ENCODE measurements around the gene PDZRN3.

Gene PDZRN3

DNA sequence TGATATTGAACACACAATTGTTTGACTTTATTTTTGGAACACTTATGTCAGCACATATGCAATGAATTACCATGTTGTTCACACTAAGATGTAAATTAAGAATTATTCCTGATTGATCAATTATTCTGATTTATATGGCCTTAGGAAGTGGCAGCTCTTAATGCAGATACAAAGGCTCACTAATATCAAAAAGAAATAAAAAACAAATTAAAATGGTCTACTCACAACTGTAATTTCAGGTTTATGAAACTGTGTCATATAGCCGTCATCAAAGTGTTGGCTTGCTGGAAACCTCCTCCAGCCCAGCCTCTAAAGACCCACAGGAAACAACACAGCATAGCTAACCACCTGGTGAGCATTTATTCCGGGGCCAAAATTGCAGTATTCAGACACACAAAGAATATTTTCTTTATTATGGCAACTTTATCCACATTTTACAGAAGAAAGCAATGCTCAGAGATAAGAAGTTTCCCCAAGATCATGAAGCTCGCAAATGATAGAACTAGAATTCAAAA is 33.4 kb downstream of the PDZRN3 start:
- DNase-seq = no peak
- H2BK5ac ChIP-seq (ENCODE audit: low read depth, low read length, poor library complexity) = no peak overlapping the region
- no CpG with 5 or more reads among the region's 3 CpGs for WGBS (ENCODE audit: extremely low coverage, insufficient coverage, insufficient read length)
- no peak overlapping the region for H3K4ac ChIP-seq (ENCODE audit: low read depth, low read length)
- H3K9me3 ChIP-seq (ENCODE audit: insufficient read depth, low read depth, low read length) = no peaks in the 10 kb centered on the region
- H3K4me2 ChIP-seq (ENCODE audit: low read length) = no peak overlapping the region
- peaks cover 2 to 3% of the 10 kb centered on the region in 2 experiments for H3K36me3 ChIP-seq (ENCODE audit: control insufficient read depth in 1 of 2, insufficient read depth in 2 of 2, low read length in 2 of 2)
- no peak overlapping the region for H2AFZ ChIP-seq (ENCODE audit: insufficient read depth, low read length, poor library complexity)
- no peak overlapping the region for H3K9ac ChIP-seq (ENCODE audit: low read length)
- H2BK12ac ChIP-seq (ENCODE audit: low read length) = no peak overlapping the region
- H3K23ac ChIP-seq (ENCODE audit: low read length) = no peak overlapping the region
- H2BK120ac ChIP-seq (ENCODE audit: insufficient read depth, low read length, poor library complexity) = no peak overlapping the region
- no peaks in the 10 kb centered on the region for H3K79me1 ChIP-seq (ENCODE audit: low read length)
- no peak overlapping the region for H4K12ac ChIP-seq (ENCODE audit: low read depth, low read length)
- no peak overlapping the region for H4K91ac ChIP-seq (ENCODE audit: low read depth, low read length)
- H2AK5ac ChIP-seq (ENCODE audit: low read length) = no peak overlapping the region
- no peaks in the 10 kb centered on the region for H3K4me1 ChIP-seq (ENCODE audit: control insufficient read depth in 1 of 2, insufficient read depth in 2 of 2, low read length in 2 of 2)
- H3K18ac ChIP-seq (ENCODE audit: low read length) = no peak overlapping the region
- H3K79me2 ChIP-seq (ENCODE audit: control insufficient read depth, insufficient read depth, low read length, poor library complexity) = no peaks in the 10 kb centered on the region
- no peak overlapping the region for H4K8ac ChIP-seq (ENCODE audit: low read depth, low read length)
- H3K4me3 ChIP-seq (ENCODE audit: low read depth, low read length) = no peak overlapping the region
- no peaks in the 10 kb centered on the region for H3K27me3 ChIP-seq (ENCODE audit: insufficient read depth, low read length)
- no peak overlapping the region for H3K27ac ChIP-seq (ENCODE audit: low read depth, low read length)
- H3K14ac ChIP-seq (ENCODE audit: low read length) = no peak overlapping the region

DNA sequence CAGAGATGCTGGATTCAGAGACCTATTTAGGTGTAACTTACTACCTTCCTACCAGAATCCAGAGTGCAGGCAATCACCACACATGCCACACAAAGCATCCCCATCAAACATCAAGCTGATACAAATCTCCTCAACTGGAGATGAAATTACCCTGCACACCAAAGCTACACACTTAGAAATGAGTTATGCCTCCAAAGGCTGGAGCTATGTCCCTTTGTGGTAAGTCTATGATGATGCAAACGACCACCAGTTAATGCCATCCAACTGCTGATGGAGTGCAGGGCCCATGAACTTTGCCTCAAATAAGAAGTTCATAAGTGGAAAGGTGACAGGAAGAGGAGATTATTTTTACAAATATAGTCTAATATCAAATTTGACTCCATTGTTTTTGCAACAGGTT is 38.1 kb downstream of the PDZRN3 start:
- H3K27ac ChIP-seq (ENCODE audit: low read depth, low read length) = no peak overlapping the region
- H4K12ac ChIP-seq (ENCODE audit: low read depth, low read length) = no peak overlapping the region
- no peak overlapping the region for H3K9ac ChIP-seq (ENCODE audit: low read length)
- no peak overlapping the region for H3K18ac ChIP-seq (ENCODE audit: low read length)
- H3K9me3 ChIP-seq (ENCODE audit: insufficient read depth, low read depth, low read length) = no peaks in the 10 kb centered on the region
- no peak overlapping the region for H3K4me3 ChIP-seq (ENCODE audit: low read depth, low read length)
- no peaks in the 10 kb centered on the region for H3K4me1 ChIP-seq (ENCODE audit: control insufficient read depth in 1 of 2, insufficient read depth in 2 of 2, low read length in 2 of 2)
- no peak for DNase-seq
- no peak overlapping the region for H4K8ac ChIP-seq (ENCODE audit: low read depth, low read length)
- H3K4me2 ChIP-seq (ENCODE audit: low read length) = no peak overlapping the region
- no peak overlapping the region for H2BK12ac ChIP-seq (ENCODE audit: low read length)
- no peak overlapping the region for H3K14ac ChIP-seq (ENCODE audit: low read length)
- H3K23ac ChIP-seq (ENCODE audit: low read length) = no peak overlapping the region
- no peak overlapping the region for H3K4ac ChIP-seq (ENCODE audit: low read depth, low read length)
- H4K91ac ChIP-seq (ENCODE audit: low read depth, low read length) = no peak overlapping the region
- no peak overlapping the region for H2AFZ ChIP-seq (ENCODE audit: insufficient read depth, low read length, poor library complexity)
- H3K36me3 ChIP-seq (ENCODE audit: control insufficient read depth in 1 of 2, insufficient read depth in 2 of 2, low read length in 2 of 2) = peaks cover 3 to 9% of the 10 kb centered on the region in 2 experiments
- no peak overlapping the region for H2BK5ac ChIP-seq (ENCODE audit: low read depth, low read length, poor library complexity)
- H2BK120ac ChIP-seq (ENCODE audit: insufficient read depth, low read length, poor library complexity) = no peak overlapping the region
- no peaks in the 10 kb centered on the region for H3K79me1 ChIP-seq (ENCODE audit: low read length)
- no peak overlapping the region for H2AK5ac ChIP-seq (ENCODE audit: low read length)
- no peaks in the 10 kb centered on the region for H3K79me2 ChIP-seq (ENCODE audit: control insufficient read depth, insufficient read depth, low read length, poor library complexity)
- no peaks in the 10 kb centered on the region for H3K27me3 ChIP-seq (ENCODE audit: insufficient read depth, low read length)
- WGBS (ENCODE audit: extremely low coverage, insufficient coverage, insufficient read length) = no CpG with 5 or more reads among the region's 1 CpG

DNA sequence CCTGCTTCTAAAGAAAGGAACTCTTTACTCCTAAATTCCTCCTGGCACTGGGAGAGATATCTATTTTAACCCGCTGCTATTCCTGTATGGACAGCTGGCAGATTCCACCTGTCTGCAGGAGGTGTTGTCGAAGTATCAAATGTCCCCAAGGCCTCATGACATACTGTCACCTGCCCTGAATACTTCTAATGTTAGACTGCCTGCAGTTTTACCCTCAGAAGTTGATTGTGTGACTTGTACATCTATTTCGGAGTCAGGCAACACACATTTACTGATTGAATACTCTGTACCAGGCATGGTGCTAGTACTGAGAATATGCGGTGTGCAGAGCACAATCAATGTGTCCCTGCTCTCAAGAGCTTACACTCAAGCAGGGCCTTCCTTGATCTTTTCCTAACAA is 38.6 kb downstream of the PDZRN3 start:
- H3K4me1 ChIP-seq (ENCODE audit: control insufficient read depth in 1 of 2, insufficient read depth in 2 of 2, low read length in 2 of 2) = no peaks in the 10 kb centered on the region
- H3K79me2 ChIP-seq (ENCODE audit: control insufficient read depth, insufficient read depth, low read length, poor library complexity) = no peaks in the 10 kb centered on the region
- H3K4me2 ChIP-seq (ENCODE audit: low read length) = no peak overlapping the region
- H2BK5ac ChIP-seq (ENCODE audit: low read depth, low read length, poor library complexity) = no peak overlapping the region
- H3K4ac ChIP-seq (ENCODE audit: low read depth, low read length) = no peak overlapping the region
- WGBS (ENCODE audit: extremely low coverage, insufficient coverage, insufficient read length) = no CpG with 5 or more reads among the region's 4 CpGs
- no peaks in the 10 kb centered on the region for H3K27me3 ChIP-seq (ENCODE audit: insufficient read depth, low read length)
- H2BK120ac ChIP-seq (ENCODE audit: insufficient read depth, low read length, poor library complexity) = no peak overlapping the region
- no peak overlapping the region for H3K27ac ChIP-seq (ENCODE audit: low read depth, low read length)
- no peak overlapping the region for H3K14ac ChIP-seq (ENCODE audit: low read length)
- H2BK12ac ChIP-seq (ENCODE audit: low read length) = no peak overlapping the region
- no peak overlapping the region for H3K23ac ChIP-seq (ENCODE audit: low read length)
- peaks cover 3 to 9% of the 10 kb centered on the region in 2 experiments for H3K36me3 ChIP-seq (ENCODE audit: control insufficient read depth in 1 of 2, insufficient read depth in 2 of 2, low read length in 2 of 2)
- H4K8ac ChIP-seq (ENCODE audit: low read depth, low read length) = no peak overlapping the region
- H3K9ac ChIP-seq (ENCODE audit: low read length) = no peak overlapping the region
- no peak for DNase-seq
- H3K4me3 ChIP-seq (ENCODE audit: low read depth, low read length) = no peak overlapping the region
- H4K91ac ChIP-seq (ENCODE audit: low read depth, low read length) = no peak overlapping the region
- H2AFZ ChIP-seq (ENCODE audit: insufficient read depth, low read length, poor library complexity) = no peak overlapping the region
- H3K79me1 ChIP-seq (ENCODE audit: low read length) = no peaks in the 10 kb centered on the region
- H4K12ac ChIP-seq (ENCODE audit: low read depth, low read length) = no peak overlapping the region
- no peaks in the 10 kb centered on the region for H3K9me3 ChIP-seq (ENCODE audit: insufficient read depth, low read depth, low read length)
- H3K18ac ChIP-seq (ENCODE audit: low read length) = no peak overlapping the region
- H2AK5ac ChIP-seq (ENCODE audit: low read length) = no peak overlapping the region

DNA sequence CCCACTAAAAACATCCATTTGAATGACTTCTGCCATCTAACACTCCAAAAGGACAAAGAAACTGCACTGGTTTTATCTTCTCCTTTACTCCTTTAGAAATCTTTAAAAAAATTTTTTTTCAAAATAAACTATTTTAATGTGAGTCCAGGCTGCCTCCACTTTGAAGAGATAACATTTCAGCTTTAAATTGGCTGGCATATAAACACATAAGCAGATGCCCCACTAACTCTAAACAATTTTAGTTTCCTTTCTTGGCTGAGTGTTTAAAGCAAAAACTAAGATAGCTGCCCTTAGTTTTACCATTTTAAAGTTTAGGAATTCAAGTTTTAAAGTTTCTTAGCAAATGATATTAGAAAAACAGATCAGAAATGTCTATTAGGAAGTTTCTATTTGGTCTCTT is 39.9 kb downstream of the PDZRN3 start:
- H3K27ac ChIP-seq (ENCODE audit: low read depth, low read length) = no peak overlapping the region
- H3K79me2 ChIP-seq (ENCODE audit: control insufficient read depth, insufficient read depth, low read length, poor library complexity) = no peaks in the 10 kb centered on the region
- peaks cover 2 to 8% of the 10 kb centered on the region in 2 experiments for H3K36me3 ChIP-seq (ENCODE audit: control insufficient read depth in 1 of 2, insufficient read depth in 2 of 2, low read length in 2 of 2)
- H3K9ac ChIP-seq (ENCODE audit: low read length) = no peak overlapping the region
- no peak overlapping the region for H2AFZ ChIP-seq (ENCODE audit: insufficient read depth, low read length, poor library complexity)
- no peak overlapping the region for H3K4me3 ChIP-seq (ENCODE audit: low read depth, low read length)
- no peaks in the 10 kb centered on the region for H3K79me1 ChIP-seq (ENCODE audit: low read length)
- no peak overlapping the region for H3K18ac ChIP-seq (ENCODE audit: low read length)
- no peaks in the 10 kb centered on the region for H3K27me3 ChIP-seq (ENCODE audit: insufficient read depth, low read length)
- no peaks in the 10 kb centered on the region for H3K4me1 ChIP-seq (ENCODE audit: control insufficient read depth in 1 of 2, insufficient read depth in 2 of 2, low read length in 2 of 2)
- no peak overlapping the region for H2AK5ac ChIP-seq (ENCODE audit: low read length)
- no peak for DNase-seq
- H2BK12ac ChIP-seq (ENCODE audit: low read length) = no peak overlapping the region
- no peak overlapping the region for H4K8ac ChIP-seq (ENCODE audit: low read depth, low read length)
- no peak overlapping the region for H2BK120ac ChIP-seq (ENCODE audit: insufficient read depth, low read length, poor library complexity)
- H4K91ac ChIP-seq (ENCODE audit: low read depth, low read length) = no peak overlapping the region
- no peak overlapping the region for H4K12ac ChIP-seq (ENCODE audit: low read depth, low read length)
- no peak overlapping the region for H3K23ac ChIP-seq (ENCODE audit: low read length)
- no peak overlapping the region for H3K14ac ChIP-seq (ENCODE audit: low read length)
- H3K4ac ChIP-seq (ENCODE audit: low read depth, low read length) = no peak overlapping the region
- H2BK5ac ChIP-seq (ENCODE audit: low read depth, low read length, poor library complexity) = no peak overlapping the region
- no peak overlapping the region for H3K4me2 ChIP-seq (ENCODE audit: low read length)
- no peaks in the 10 kb centered on the region for H3K9me3 ChIP-seq (ENCODE audit: insufficient read depth, low read depth, low read length)
